Activated T-helper 17 cell treated with anti-CD3 and anti-CD28 coated beads, Interleukin-2, amount 50 U/mL, for 72 hours (primary cell): ENCODE measurements around the gene DSCAM. TPM values are rescaled to one million over a fixed set of nuclear protein-coding genes. Genes with fewer than 3 reads are reported as not detected.
"Not testable (repeated sequence)": the region's sequence is repeated elsewhere in the genome, so short reads cannot be mapped to it uniquely, and the experiment has no call there.

ENCODE experiments used
- ATAC-seq: fragments of 150-1000 bp; cut with Tn5 transposase; replicated peaks from 2 replicates; pipeline ENCODE4 v1.10.0; 2021; ENCODE audit warnings: mild to moderate bottlenecking, moderate library complexity
- H3K27ac Mint-ChIP-seq: one replicate; pipeline ENCODE4 v1.8.0; 2022; ENCODE audit warnings: mixed read lengths
- H3K27me3 Mint-ChIP-seq: one replicate; pipeline ENCODE4 v1.8.0; 2022; ENCODE audit warnings: mixed read lengths
- H3K36me3 Mint-ChIP-seq: one replicate; pipeline ENCODE4 v1.8.0; 2022; ENCODE audit warnings: low read depth, mild to moderate bottlenecking, mixed read lengths
- H3K4me1 Mint-ChIP-seq: one replicate; pipeline ENCODE4 v1.8.0; 2022; ENCODE audit warnings: mixed read lengths
- H3K4me3 Mint-ChIP-seq: one replicate; pipeline ENCODE4 v1.8.0; 2022; ENCODE audit warnings: mild to moderate bottlenecking, mixed read lengths
- H3K9me3 Mint-ChIP-seq: one replicate; pipeline ENCODE4 v1.8.0; 2022; ENCODE audit warnings: mixed read lengths
- total RNA-seq, 2 donors: library from RNA; stranded (reverse); gene quantifications; one replicate each; pipeline ENCODE4 v1.2.3, GENCODE V29; 2022

The DSCAM gene
- total RNA-seq, 2 donors from 2014 or later: not detected

- Mint-ChIP-seq H3K27ac (no peak overlapping the region), H3K4me1 (no peaks in the 10 kb centered on the region), H3K36me3 (no peaks in the 10 kb centered on the region), H3K9me3 (peaks cover 4% of the 10 kb centered on the region), H3K27me3 (no peaks in the 10 kb centered on the region), H3K4me3 (no peak overlapping the region)
- ATAC-seq: no peak
Measured at GRCh38 chr21:40282912-40283886, 563.8 kb downstream of the DSCAM start.

- Mint-ChIP-seq H3K4me1 (no peaks in the 10 kb centered on the region), H3K27ac (no peak overlapping the region), H3K9me3 (peaks cover 3% of the 10 kb centered on the region), H3K27me3 (no peaks in the 10 kb centered on the region), H3K4me3 (no peak overlapping the region), H3K36me3 (no peaks in the 10 kb centered on the region)
- ATAC-seq: no peak
Measured at GRCh38 chr21:40278345-40278744, 568.6 kb downstream of the DSCAM start.

GRCh38 chr21:40276001-40276400 is 571.0 kb downstream of the DSCAM start:
- H3K4me3 Mint-ChIP-seq: no peak overlapping the region
- H3K27ac Mint-ChIP-seq: no peak overlapping the region
- peaks cover 3% of the 10 kb centered on the region for H3K9me3 Mint-ChIP-seq
- ATAC-seq: no peak
- H3K27me3 Mint-ChIP-seq: no peaks in the 10 kb centered on the region
- no peaks in the 10 kb centered on the region for H3K36me3 Mint-ChIP-seq
- no peaks in the 10 kb centered on the region for H3K4me1 Mint-ChIP-seq

- H3K4me1 Mint-ChIP-seq: no peaks in the 10 kb centered on the region
- no peaks in the 10 kb centered on the region for H3K36me3 Mint-ChIP-seq
- no peak for ATAC-seq
- peaks cover 3% of the 10 kb centered on the region for H3K9me3 Mint-ChIP-seq
- H3K27me3 Mint-ChIP-seq: no peaks in the 10 kb centered on the region
- H3K27ac Mint-ChIP-seq: no peak overlapping the region
- H3K4me3 Mint-ChIP-seq: no peak overlapping the region
Measured at GRCh38 chr21:40272037-40272436, 574.9 kb downstream of the DSCAM start.

- ATAC-seq: no peak
- Mint-ChIP-seq H3K27ac (no peak overlapping the region), H3K27me3 (no peaks in the 10 kb centered on the region), H3K4me3 (no peak overlapping the region), H3K4me1 (no peaks in the 10 kb centered on the region), H3K36me3 (no peaks in the 10 kb centered on the region), H3K9me3 (peaks cover 3% of the 10 kb centered on the region)
Measured at GRCh38 chr21:40271164-40271563, 575.8 kb downstream of the DSCAM start.

- no peak overlapping the region for H3K27ac Mint-ChIP-seq
- no peak overlapping the region for H3K4me3 Mint-ChIP-seq
- no peak for ATAC-seq
- no peaks in the 10 kb centered on the region for H3K4me1 Mint-ChIP-seq
- no peaks in the 10 kb centered on the region for H3K27me3 Mint-ChIP-seq
- H3K9me3 Mint-ChIP-seq: peaks cover 3% of the 10 kb centered on the region
- no peaks in the 10 kb centered on the region for H3K36me3 Mint-ChIP-seq
Measured at GRCh38 chr21:40270047-40270446, 576.9 kb downstream of the DSCAM start.

GRCh38 chr21:40269239-40269638 is 577.7 kb downstream of the DSCAM start:
- ATAC-seq: no peak
- Mint-ChIP-seq H3K27ac (no peak overlapping the region), H3K36me3 (no peaks in the 10 kb centered on the region), H3K4me1 (no peaks in the 10 kb centered on the region), H3K27me3 (no peaks in the 10 kb centered on the region), H3K4me3 (no peak overlapping the region), H3K9me3 (peaks cover 2% of the 10 kb centered on the region)

GRCh38 chr21:40258456-40258855 is 588.5 kb downstream of the DSCAM start:
- not testable (repeated sequence) for H3K4me1 Mint-ChIP-seq, ATAC-seq, H3K9me3 Mint-ChIP-seq, H3K27me3 Mint-ChIP-seq, H3K36me3 Mint-ChIP-seq, H3K27ac Mint-ChIP-seq, H3K4me3 Mint-ChIP-seq

- Mint-ChIP-seq H3K4me1 (no peaks in the 10 kb centered on the region), H3K9me3 (peaks cover 3% of the 10 kb centered on the region), H3K27me3 (no peaks in the 10 kb centered on the region), H3K36me3 (no peaks in the 10 kb centered on the region), H3K27ac (no peak overlapping the region), H3K4me3 (no peak overlapping the region)
- no peak for ATAC-seq
Measured at GRCh38 chr21:40257342-40257741, 589.6 kb downstream of the DSCAM start.

GRCh38 chr21:40255518-40256444 is 591.2 kb downstream of the DSCAM start:
- H3K36me3 Mint-ChIP-seq: no peaks in the 10 kb centered on the region
- H3K4me1 Mint-ChIP-seq: no peaks in the 10 kb centered on the region
- no peak overlapping the region for H3K27ac Mint-ChIP-seq
- H3K27me3 Mint-ChIP-seq: no peaks in the 10 kb centered on the region
- peaks cover 3% of the 10 kb centered on the region for H3K9me3 Mint-ChIP-seq
- H3K4me3 Mint-ChIP-seq: no peak overlapping the region
- no peak for ATAC-seq

GRCh38 chr21:40254540-40255465 is 592.2 kb downstream of the DSCAM start:
- H3K4me1 Mint-ChIP-seq: no peaks in the 10 kb centered on the region
- H3K36me3 Mint-ChIP-seq: no peaks in the 10 kb centered on the region
- no peak for ATAC-seq
- no peak overlapping the region for H3K27ac Mint-ChIP-seq
- H3K4me3 Mint-ChIP-seq: no peak overlapping the region
- peaks cover 3% of the 10 kb centered on the region for H3K9me3 Mint-ChIP-seq
- H3K27me3 Mint-ChIP-seq: no peaks in the 10 kb centered on the region

GRCh38 chr21:40253112-40253511 is 593.8 kb downstream of the DSCAM start:
- H3K27me3 Mint-ChIP-seq: no peaks in the 10 kb centered on the region
- no peaks in the 10 kb centered on the region for H3K4me1 Mint-ChIP-seq
- ATAC-seq: no peak
- no peak overlapping the region for H3K27ac Mint-ChIP-seq
- no peaks in the 10 kb centered on the region for H3K36me3 Mint-ChIP-seq
- no peak overlapping the region for H3K4me3 Mint-ChIP-seq
- H3K9me3 Mint-ChIP-seq: peaks cover 14% of the 10 kb centered on the region

- no peaks in the 10 kb centered on the region for H3K36me3 Mint-ChIP-seq
- no peaks in the 10 kb centered on the region for H3K27me3 Mint-ChIP-seq
- H3K4me1 Mint-ChIP-seq: no peaks in the 10 kb centered on the region
- H3K9me3 Mint-ChIP-seq: peaks cover 20% of the 10 kb centered on the region
- no peak overlapping the region for H3K4me3 Mint-ChIP-seq
- H3K27ac Mint-ChIP-seq: no peak overlapping the region
- no peak for ATAC-seq
Measured at GRCh38 chr21:40250514-40251294, 596.3 kb downstream of the DSCAM start.
